DMS53 treated with DMSO at 0.1 percent for 48 hours (cell line): ENCODE data around the gene SMG6.

Source experiments
- DNase-seq: peaks from one replicate; lab custom pipeline; 2025; ENCODE audit not compliant: unreplicated experiment; lab: John Stamatoyannopoulos, UW

SMG6 gene

DNA sequence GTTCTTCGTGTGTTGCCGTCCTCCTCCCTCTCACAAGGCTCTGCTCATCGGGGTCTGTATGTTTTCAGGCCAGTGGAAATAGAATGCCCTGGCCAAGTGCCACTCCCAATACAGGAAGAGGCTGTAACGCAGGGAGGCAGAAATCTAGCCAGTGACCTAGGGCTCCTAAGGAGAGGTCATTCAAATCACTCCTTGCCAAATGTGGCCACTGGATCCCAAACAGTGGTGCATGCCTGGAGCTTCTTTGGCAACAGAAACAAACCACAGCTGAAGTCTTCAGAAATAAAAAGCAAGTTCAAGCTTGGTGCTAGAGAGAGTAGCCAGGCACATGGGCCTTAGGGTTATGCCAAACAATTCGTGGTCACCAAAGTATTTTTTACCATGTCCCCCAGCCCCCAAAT, 66.1 kb downstream of the SMG6 start:
- DNase-seq, result no peak

DNA sequence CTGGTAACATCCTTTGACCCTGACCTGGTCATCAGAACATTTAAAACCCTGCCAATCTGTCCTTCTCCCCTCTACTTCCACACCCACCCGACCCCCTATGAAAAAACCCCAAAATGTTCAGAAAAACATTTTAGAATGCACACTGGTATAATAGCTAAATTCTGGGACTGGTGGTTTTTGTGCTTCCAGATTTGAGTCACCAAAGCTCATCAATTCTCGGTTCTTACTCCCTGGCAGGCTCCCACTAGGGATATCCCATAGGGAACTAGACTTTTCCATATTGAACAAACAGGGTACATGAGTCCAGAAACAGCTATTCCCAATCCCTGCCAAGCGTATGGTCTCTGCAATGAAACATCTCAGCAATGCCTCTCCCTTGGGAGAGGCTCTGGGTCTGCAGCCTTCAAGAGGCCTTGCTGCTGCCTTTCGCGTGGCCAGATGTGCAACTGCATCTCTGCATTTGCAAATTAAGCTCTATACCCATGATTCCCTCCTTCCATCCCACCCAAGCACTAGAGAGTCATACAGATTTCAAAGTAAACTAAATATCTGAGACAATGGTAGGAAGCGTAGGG, 67.7 kb downstream of the SMG6 start:
- DNase-seq, result no peak

DNA sequence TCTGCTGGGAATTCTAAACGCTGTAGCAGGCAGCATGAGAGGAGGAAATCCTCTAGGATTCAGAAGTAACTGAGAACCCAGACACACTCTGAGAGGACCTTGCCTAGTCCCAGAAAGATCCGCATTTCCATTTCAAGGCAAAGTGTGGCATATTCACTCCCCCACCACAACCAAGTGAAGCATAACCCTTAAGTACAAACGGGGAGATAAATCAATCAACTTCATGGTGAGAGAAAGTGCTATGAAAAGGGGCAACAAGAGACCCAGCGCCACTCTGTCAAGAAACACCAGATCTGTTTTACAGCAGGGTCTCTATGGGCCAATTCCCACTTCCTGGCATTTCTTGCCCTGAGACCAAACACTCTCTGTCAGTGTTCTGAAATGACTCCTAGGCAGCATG, 68.3 kb downstream of the SMG6 start:
- DNase-seq, result no peak

DNA sequence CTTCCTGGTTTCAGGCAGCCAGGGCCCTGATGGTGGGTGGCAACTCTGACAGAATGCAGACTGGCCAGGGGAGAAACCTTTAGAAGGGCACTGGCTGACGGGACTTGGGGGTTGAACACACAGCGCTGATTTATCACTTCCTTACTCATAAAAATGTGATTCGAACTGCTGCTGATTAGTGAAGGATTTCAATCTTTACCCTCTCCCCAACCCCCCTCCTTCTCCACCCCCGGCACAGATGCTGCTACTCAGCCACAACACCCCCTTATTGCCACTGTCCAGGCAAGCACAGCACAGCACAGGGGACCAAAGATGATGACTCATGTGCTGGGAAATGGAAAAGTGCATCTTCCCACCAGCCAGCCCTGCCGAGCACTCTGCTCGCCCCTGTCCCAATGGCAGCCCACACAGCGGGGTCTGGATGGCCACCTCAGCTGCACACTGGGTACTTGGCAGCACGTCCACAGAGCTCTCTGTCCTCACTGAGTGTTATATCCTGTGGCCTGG, 70.1 kb downstream of the SMG6 start:
- DNase-seq, result no peak

DNA sequence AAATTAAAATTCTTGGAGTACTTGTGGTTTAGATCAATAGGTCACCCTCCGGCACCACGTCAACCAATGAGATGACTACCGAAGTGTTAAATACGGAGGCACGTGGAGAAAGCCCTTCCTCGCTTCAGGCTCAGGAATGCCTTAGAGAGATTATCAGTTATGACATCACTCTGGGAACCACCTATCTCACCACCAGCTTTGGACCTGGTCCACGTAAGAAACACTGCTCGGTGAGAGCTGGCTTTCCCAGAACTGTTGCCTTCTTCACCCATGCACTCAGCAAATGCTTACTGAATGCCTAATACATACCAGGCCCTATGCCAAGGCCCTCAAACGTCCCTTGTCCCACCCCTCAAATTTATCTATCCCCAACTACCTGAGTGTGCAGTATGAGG, 71.3 kb downstream of the SMG6 start:
- no peak for DNase-seq

DNA sequence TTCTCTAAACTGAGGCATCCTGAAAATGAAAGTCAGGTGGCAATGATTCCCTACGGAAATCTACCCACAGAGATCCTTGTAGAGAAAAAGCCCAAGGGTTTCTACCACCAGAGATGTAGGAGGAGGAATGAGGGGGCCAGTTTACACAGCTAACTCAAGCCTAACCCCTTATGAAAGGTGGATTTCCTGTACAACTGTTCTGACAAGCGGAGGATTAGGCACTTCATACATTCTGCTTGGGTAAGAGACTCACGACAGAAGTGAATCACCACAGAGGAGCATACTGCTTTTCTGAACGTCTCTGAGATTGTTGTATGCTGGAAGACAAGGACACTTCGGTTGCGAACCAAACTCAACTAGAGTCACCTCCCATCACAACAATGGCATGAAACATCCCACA, 72.7 kb downstream of the SMG6 start:
- DNase-seq, result no peak

DNA sequence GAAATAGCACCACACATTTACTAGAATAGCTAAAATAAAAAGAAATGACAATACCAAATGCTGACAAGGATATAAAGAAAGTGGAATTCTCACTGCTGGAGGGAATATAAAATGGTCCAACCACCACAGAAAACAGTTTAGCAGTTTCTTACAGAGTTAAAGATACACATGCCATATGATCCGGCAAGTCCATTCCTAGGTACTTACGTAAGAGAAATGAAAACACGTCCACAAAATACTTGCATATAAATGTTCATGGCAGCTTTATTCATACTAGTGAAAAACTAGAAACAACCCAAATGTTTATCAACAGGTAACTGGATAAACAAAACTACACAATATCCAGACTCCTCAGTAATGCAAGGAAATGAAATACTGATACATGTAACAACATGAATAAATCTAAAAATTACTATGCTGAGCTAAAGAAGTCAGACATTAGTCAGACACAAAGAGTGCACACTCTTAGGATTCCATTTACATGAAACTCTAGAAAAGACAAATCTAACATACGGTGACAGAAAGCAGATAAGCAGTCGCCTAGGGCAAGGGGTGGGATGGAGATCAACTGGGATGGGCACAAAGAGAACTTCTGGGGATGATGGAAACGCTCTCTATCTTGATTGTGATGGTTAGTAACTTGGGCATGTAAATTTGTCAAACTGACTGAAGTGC, 76.4 kb downstream of the SMG6 start:
- DNase-seq, result no peak

DNA sequence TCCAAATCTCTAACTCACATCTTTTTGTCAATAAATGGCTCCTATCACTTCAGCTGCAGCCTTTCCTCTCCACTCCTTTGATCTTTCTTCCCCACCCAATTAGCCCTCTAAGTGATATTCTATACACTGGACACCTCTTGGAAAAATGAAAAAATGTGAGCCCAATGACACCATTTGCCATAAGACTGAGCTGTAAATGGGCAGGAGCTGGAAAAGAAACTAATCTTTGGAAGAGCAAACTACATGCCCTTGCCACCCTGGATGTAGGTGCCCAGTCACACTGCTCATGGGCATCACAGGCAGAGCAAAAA, 80.0 kb downstream of the SMG6 start:
- DNase-seq, result no peak

DNA sequence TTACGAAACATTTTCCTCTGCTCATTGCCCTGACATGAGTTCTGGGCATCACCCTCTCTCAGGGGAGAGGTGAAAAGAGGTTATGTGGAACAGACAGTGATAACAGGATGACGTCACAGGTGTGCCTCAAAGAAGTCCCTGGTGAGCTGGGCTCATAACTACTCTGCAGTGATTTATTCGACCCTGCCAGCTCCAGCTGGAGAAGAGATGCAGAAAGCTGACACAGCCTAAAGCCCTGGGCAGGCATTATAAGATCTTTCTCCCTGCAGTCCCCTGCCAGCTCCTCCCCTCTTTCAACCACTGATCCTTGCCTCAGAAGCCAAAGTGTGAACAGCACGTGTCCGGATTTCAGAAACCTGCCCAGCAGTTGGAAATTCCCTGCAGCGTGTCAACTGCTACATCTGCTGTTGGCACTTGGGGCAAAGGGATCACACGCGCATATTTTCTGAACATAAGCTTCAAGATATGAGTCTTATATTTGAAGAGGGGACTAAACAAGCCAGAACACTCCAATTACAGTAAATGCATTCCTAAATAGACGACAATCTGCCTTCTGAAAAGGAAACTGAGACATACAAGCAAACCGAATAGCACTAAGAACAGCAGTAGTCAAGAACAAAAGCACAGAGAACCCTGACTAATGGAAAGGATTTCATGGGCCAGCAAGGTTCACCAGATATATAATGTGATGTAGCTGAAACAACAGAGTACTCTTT, 80.5 kb downstream of the SMG6 start:
- no peak for DNase-seq

DNA sequence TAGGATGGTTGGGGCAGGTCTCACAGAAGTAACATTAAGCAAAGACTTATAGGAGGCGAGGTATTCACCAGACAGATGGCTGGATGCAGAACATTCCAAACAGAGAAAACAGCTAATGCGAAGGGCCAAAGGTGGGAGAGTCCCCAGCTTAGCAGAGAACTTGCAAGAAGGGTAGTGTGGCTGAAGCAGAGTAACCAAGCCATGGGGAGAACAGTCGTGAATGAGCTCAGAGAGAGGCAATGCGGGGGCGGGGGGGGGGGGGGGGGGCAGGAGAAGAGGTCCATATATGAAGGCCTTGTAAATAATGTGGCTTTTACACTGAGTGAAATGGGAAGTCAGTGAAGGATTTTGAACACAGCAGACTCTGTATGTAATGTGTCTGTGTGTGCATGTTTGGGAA, 81.3 kb downstream of the SMG6 start:
- DNase-seq, result no peak

DNA sequence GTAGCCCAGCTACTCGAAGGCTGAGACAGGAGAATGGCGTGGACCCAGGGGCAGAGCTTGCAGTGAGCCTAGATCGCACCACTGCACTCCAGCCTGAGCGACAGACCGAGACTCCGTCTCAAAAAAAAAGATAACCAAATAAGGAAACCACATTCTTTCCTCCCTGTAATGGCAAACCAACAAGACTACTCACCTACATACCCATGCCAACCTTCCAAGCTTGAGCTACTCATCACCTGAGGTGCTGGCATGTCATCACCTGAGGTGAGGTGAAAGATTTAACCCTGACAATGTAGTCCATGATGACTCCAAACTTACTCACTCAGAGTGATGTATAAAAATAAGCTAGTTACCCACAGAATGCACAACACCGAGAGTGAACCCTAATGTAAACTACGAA, 85.2 kb downstream of the SMG6 start:
- DNase-seq, result no peak

DNA sequence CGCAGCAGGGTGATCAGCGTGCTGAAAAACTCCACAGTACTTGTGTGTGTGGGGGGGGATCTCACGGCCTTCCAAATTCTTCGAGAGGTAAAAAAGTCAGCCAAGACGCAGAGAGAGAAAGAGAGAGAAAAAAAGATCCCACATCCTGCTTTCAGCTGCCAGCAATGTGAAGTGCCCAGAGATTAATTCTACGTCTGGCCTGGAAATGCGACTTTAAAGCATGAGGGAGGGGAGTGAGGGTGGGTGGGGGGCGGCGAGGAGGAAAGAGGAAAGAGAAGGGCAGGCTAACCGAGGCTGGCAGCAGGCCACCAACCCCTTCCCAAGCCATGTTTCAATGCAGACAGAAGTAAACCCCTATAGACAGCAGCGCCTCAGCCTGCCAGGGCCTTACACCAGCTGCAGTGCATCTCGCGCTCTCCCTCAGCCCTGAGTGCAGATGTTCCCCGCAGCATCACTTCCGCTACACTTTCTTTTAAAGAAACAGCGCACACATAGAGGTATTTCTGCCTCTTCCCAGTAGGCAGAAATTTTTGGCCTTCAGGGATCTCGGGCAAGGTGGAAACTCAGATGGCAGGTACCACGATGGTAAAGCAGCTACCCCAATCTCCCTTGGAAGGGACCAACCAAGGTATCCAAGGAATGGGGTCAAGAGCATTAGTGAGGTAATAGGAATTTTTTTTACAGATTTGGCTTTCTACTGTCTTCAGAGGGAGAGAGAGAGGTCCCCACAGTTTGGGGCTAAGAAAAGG, 87.8 kb downstream of the SMG6 start:
- no peak for DNase-seq

DNA sequence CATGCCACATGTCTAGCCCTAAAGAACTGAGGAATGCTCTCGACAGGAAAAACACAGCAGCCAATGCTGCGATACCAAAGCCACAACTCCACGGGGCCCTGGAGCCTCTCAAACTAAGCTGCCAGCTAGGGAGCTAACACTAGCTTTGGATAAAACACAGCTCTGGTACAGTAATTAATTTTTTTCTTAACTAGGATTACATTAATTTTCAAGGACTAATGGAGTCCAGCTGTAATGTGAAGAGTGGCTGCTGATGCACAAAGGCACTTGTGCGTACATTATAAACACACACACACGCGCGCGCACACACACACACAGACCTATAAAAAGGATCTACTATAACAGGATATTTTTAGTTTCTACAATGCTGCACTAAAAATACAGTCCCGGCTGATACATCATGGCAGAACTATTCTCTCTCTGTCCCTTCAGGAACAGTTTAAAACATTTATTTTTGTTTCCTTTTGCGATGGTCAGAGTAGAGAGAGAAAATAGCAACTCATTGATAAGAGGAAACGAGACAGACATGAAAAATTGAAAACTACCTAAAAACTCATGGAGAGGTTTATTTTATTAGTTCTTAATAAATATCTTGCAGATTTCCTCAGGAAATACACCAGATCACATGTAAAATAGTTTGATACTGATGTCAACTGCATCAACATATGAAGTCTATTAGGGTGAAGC, 88.5 kb downstream of the SMG6 start:
- DNase-seq, result no peak

DNA sequence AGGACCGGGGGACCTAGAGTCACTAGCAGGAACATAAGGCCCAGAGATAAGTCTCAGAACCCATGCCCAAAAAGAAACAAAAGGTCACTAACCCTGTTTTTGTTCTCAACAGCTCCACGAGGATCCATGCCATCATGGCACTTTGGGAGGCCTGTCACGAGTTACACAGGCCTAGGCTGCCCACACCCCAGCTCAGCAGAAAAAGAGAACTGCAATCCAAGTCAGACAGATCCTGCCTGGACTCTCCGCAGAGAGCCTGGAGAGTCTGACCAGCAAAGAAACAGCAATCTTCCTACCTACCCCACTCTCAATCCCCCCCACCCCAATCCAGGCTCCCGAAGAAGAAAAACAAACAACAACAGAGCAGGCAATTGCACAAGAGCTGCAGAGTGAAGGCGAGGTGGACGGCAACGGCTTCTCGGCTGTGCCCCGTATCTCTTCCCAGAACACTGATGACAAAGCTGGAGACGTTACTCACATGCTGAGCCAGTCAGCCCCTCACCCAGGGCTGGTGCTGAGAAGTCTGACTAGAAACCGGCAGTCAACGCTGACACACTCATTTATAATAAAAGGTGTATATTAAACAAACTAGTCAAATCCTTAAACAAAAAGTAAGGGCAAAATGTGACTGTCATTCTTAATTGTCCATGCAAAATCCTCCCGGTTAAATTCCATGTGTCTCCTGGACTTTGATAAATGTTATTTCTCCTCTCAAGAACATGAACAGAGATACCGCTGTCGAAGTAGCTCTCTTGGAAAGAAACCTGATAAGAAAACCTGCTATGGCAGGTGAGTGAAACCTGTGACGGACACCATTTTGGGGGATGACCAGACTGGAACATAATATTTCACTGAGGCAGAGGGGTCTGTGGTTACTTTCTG, 89.3 kb downstream of the SMG6 start:
- no peak for DNase-seq

DNA sequence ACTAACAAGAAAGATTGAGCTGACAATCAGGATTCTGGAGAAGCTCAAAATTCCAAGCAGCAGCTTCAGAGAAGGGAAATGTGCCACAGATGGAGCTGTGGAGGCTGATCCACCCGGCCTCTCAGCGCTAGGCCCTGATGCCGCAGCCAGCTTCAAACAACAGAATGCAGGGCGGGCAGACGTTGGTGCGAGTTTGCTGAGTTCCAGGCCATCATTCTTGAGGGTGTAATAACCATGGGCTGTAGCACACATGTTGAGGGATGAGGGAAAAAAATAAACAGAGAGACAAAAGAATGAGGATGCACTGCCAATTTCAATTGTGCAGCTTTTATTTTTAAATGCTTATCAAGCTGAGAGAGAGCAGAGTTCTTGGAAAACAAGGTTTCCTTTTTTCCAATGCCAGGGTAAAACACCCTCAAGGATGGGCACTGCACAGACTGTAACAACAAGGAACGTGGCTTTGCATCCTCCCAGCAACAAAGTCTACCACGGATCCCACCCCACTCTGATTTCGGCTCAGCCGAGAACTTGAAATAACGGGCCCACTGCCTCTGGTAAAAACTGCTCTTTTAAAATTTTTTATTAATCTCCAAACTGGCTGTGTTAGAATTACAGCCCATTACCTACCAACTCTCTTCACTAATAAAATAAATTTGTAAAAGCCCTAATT, 90.2 kb downstream of the SMG6 start:
- DNase-seq, result no peak

DNA sequence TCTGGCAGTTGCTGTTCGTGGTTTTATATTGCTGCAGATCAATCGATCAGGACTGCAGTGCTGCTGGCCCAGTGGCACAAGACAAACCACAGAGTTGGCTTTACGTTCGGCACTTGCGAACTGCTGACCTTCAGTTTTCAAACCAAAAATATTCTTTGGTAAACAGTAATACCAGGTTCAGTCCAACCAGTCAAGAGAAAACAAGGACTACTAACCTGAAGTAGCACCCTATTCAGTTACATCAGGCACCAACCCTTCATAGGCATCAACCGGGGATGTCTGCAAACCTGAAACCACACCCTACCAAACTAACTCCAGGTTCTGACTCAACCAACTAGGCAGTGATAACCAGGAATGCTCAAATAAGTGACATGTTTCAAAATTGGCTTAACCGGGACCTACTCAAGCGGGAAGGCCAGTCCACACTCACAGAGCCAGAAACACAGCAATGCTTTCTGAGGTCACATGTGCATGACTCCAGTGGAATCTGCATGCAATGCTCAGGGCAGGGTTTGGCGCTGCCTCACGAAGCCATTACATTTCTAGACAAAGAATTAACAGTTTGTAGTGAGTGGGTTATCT, 91.1 kb downstream of the SMG6 start:
- DNase-seq, result no peak

DNA sequence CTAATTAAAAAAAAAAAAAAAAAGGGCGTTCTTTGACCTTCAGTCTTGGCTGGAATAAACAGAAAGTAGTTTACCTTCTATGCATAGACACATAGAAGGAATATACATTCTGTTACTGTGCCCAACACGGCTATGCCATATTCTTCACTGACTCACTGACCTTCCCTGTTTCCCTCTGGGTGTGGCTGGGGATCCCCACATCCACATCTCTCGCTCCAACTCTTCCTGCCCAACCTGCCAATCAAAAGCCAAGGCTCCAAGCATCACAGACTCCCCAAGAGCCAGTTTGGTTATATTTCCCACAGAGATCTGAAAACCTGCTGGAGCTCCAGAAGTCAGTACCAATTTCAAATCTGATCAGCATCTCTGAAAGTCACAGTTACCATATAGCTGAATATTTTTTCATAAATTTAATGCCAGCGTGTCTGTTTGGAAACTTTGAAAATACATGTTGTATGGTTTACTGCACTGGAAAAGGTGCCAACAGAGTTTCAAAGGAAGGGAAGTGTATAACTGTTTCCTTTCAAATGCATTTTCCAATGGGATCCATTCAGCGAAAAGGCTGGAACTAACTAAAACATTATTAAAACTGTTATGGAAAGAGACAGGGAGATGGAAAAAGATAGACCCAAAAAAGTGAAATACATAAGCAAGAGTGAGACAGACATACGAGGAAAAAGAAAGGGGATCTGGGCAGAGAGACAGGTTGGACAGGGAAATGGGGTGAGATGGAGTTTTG, 91.8 kb downstream of the SMG6 start:
- DNase-seq, result no peak

DNA sequence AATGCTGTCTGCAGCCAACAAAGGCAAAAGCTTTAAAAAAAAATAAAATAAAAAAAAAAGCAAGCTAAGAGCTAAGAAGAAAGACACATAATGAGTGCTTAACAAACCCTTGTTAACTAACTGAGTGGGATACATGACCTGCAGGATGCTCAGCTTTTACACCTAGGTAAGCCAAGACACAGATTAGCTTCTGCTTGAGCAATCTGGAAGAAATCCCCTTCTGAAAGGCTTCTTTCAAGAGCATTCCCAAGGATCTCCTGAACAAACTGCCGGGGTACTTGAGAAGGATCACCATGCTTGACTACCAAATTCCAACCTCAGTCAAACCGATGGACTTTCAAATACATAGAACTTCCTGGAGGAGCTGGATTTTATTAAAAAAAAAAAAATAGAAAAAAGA, 92.9 kb downstream of the SMG6 start:
- no peak for DNase-seq
